MM.1S (cell line): ENCODE data around the gene SIX3.

Source experiments
- EZH2 ChIP-seq: fragments of 300-600 bp; sonication (generic); optimal IDR thresholded peaks from 2 replicates; pipeline ENCODE3; 2017; ENCODE audit warnings: low read depth, mild to moderate bottlenecking, antibody characterized with exemption, low read length, mixed read lengths
- EZH2phosphoT487 ChIP-seq: fragments of 300-600 bp; sonication (generic); IDR thresholded peaks from 2 replicates; pipeline ENCODE4 v1.6.1; 2018; ENCODE audit warnings: antibody characterized with exemption, low read length
- TF ChIP-seq, protein P1 (sequence below): fragments of 300-600 bp; sonication (generic); IDR thresholded peaks from 2 replicates; pipeline ENCODE4 v1.5.1; 2016; ENCODE audit warnings: antibody characterized with exemption, low read length, mixed read lengths

- TF ChIP-seq, protein P1, sequence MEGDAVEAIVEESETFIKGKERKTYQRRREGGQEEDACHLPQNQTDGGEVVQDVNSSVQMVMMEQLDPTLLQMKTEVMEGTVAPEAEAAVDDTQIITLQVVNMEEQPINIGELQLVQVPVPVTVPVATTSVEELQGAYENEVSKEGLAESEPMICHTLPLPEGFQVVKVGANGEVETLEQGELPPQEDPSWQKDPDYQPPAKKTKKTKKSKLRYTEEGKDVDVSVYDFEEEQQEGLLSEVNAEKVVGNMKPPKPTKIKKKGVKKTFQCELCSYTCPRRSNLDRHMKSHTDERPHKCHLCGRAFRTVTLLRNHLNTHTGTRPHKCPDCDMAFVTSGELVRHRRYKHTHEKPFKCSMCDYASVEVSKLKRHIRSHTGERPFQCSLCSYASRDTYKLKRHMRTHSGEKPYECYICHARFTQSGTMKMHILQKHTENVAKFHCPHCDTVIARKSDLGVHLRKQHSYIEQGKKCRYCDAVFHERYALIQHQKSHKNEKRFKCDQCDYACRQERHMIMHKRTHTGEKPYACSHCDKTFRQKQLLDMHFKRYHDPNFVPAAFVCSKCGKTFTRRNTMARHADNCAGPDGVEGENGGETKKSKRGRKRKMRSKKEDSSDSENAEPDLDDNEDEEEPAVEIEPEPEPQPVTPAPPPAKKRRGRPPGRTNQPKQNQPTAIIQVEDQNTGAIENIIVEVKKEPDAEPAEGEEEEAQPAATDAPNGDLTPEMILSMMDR: no peak
- TF ChIP-seq EZH2phosphoT487 (no peak), EZH2 (no peak)
These were observed 4.5 kb upstream of the SIX3 start for GRCh38 chr2:44936715-44937687.
